Measurements from ENCODE around the gene SLC25A40. TPM values are rescaled to one million over a fixed set of nuclear protein-coding genes. Genes with fewer than 3 reads are reported as not detected.

SLC25A40 gene
- total RNA-seq, 1 experiment from 2014 or later: 47.7 TPM

DNA sequence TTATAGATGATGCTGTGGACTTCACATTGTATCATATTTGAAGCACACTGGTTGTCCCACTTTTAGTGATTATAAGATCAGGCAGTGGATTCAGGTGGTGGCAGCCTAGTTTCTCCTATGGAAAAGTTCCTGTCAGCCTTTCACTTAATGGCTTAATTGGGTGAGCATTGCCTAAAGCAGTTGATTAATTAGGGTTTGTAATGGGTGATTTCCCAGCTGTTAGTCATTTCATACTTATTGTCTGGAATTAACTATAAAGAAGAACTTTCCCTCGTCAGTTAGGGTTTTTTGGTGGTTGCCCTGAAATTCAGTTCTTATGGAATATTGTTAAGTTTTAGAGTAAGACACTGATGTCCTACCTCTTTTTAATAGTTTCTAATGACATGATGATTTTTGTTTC, 78.8 kb downstream of the SLC25A40 start:
- DNase-seq: no peak
- no peak for TF ChIP-seq EZH2 (IDR thresholded peaks at IDR 0.05; ENCODE audit: low read depth)
- TF ChIP-seq, protein P1, sequence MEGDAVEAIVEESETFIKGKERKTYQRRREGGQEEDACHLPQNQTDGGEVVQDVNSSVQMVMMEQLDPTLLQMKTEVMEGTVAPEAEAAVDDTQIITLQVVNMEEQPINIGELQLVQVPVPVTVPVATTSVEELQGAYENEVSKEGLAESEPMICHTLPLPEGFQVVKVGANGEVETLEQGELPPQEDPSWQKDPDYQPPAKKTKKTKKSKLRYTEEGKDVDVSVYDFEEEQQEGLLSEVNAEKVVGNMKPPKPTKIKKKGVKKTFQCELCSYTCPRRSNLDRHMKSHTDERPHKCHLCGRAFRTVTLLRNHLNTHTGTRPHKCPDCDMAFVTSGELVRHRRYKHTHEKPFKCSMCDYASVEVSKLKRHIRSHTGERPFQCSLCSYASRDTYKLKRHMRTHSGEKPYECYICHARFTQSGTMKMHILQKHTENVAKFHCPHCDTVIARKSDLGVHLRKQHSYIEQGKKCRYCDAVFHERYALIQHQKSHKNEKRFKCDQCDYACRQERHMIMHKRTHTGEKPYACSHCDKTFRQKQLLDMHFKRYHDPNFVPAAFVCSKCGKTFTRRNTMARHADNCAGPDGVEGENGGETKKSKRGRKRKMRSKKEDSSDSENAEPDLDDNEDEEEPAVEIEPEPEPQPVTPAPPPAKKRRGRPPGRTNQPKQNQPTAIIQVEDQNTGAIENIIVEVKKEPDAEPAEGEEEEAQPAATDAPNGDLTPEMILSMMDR (conservative IDR thresholded peaks at IDR 0.05): no peak
- CTCF ChIA-PET: interaction anchor here (0.6 kb wide), 1 partner anchor 314 kb away, joined by 3 read pairs; no protein-coding TSS in a partner anchor

DNA sequence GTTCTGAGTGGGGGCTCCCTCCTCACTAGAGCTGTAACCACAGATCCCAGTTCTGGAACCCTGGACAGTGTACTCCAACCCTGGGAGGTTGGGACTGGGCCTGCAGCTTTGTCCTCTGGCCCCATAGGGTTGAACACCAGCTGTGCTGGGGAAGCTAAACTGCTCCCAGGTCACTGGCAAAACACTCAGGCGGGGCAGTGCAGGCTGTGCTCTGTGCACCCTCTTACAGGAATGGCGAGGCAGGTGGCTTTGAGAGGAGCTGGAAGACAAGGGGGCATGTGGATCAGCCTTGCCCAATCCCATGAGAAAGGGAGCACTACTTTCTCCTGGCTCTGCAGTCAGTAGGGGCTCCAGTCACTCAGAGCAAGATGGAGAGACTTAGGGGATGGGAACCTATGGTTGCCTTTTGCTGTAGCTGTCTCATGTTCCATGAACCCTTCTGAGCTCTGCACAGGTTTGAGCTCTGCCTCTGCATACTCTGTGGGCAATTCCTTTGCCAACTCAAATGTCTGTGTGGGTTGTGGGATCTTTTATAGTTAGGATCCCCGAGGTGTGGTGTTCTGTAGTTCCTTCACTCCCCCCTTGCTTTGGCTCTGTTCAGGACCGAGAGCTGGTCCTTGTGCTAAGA, 90.7 kb downstream of the SLC25A40 start:
- no peak for DNase-seq

More for the DNA sequence above, 78.8 kb downstream of the SLC25A40 start:
- no peaks in the 10 kb centered on the region for H3K36me3 ChIP-seq (ENCODE audit: low read depth)
- H3K4me2 ChIP-seq: no peak overlapping the region
- H3F3A ChIP-seq (ENCODE audit: insufficient read depth, low read depth): no peaks in the 10 kb centered on the region
- no peaks in the 10 kb centered on the region for H3K79me2 ChIP-seq (ENCODE audit: low read depth)
- no peaks in the 10 kb centered on the region for H3K9me2 ChIP-seq (ENCODE audit: insufficient read depth)
- BruUV-seq (replicated peaks): no TSS peak
- H3K27ac ChIP-seq: no peak overlapping the region
- POLR2A ChIA-PET (ENCODE audit: unreplicated experiment): no interaction called here
- H4K20me1 ChIP-seq (ENCODE audit: insufficient read depth): no peaks in the 10 kb centered on the region
- intact Hi-C loops (cut with micrococcal nuclease; ENCODE audit: unreplicated experiment): loop anchor here (1.0 to 5.0 kb wide), 4 partner anchors 80 to 485 kb away; partner anchors contain the start of genes DBF4 and SLC25A40
- H3K9me3 ChIP-seq (ENCODE audit: insufficient read depth, low read depth): no peaks in the 10 kb centered on the region
- no peak overlapping the region for H3K4me3 ChIP-seq
- no peaks in the 10 kb centered on the region for H3K27me3 ChIP-seq (ENCODE audit: insufficient read depth, low read depth)
- no peaks in the 10 kb centered on the region for H3K4me1 ChIP-seq (replicated peaks; ENCODE audit: insufficient read depth)
- no peak overlapping the region for H2AFZ ChIP-seq

DNA sequence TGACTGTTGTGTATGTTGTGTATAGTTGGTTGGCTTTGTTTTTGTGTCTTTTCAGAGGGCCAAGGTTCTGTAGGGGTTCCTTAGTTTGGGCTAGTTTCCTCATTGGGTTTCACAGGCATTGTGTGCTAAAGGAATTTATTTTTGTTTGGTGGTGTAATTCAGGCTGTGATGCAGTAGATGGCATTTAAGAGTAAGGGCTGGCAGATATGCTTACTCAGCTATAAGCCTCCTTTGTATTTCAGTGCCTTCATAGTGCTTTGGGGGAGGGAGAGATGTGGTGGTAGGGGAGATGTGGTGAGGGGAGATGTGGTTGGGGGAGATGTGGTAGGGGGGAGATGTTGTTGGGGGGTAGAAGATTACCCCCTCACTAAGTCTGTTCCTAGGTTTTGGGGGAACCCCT, 91.7 kb downstream of the SLC25A40 start:
- no peak for DNase-seq
- H3K9me3 ChIP-seq (ENCODE audit: insufficient read depth, low read depth): no peaks in the 10 kb centered on the region
- TF ChIP-seq, protein P1 (conservative IDR thresholded peaks at IDR 0.05): no peak; the same call in 1 of the 2 replicates
- TF ChIP-seq EZH2 (IDR thresholded peaks at IDR 0.05; ENCODE audit: low read depth): no peak
- no peak overlapping the region for H2AFZ ChIP-seq
- no peaks in the 10 kb centered on the region for H4K20me1 ChIP-seq (ENCODE audit: insufficient read depth)
- H3K9me2 ChIP-seq (ENCODE audit: insufficient read depth): no peaks in the 10 kb centered on the region
- POLR2A ChIA-PET (ENCODE audit: unreplicated experiment): no interaction called here
- no peaks in the 10 kb centered on the region for H3K27me3 ChIP-seq (ENCODE audit: insufficient read depth, low read depth)
- no peak overlapping the region for H3K4me3 ChIP-seq
- intact Hi-C loops (cut with micrococcal nuclease; ENCODE audit: unreplicated experiment): loop anchor here (5.0 kb wide), 1 partner anchor 42 kb away; no protein-coding TSS in a partner anchor
- no TSS peak for BruUV-seq (replicated peaks)
- no peak overlapping the region for H3K27ac ChIP-seq
- CTCF ChIA-PET: no interaction called here
- no peaks in the 10 kb centered on the region for H3K4me1 ChIP-seq (replicated peaks; ENCODE audit: insufficient read depth)
- H3K4me2 ChIP-seq: no peak overlapping the region
- no peaks in the 10 kb centered on the region for H3F3A ChIP-seq (ENCODE audit: insufficient read depth, low read depth)
- H3K79me2 ChIP-seq (ENCODE audit: low read depth): no peaks in the 10 kb centered on the region
- no peaks in the 10 kb centered on the region for H3K36me3 ChIP-seq (ENCODE audit: low read depth)

More for the DNA sequence above, 90.7 kb downstream of the SLC25A40 start:
- Histone ChIP-seq H3K4me2 (no peak overlapping the region), H3F3A (ENCODE audit: insufficient read depth, low read depth) (no peaks in the 10 kb centered on the region), H3K4me1 (replicated peaks; ENCODE audit: insufficient read depth) (no peaks in the 10 kb centered on the region), H2AFZ (no peak overlapping the region), H3K9me2 (ENCODE audit: insufficient read depth) (no peaks in the 10 kb centered on the region), H3K36me3 (ENCODE audit: low read depth) (no peaks in the 10 kb centered on the region), H3K4me3 (no peak overlapping the region), H3K27ac (no peak overlapping the region), H3K27me3 (ENCODE audit: insufficient read depth, low read depth) (no peaks in the 10 kb centered on the region), H4K20me1 (ENCODE audit: insufficient read depth) (no peaks in the 10 kb centered on the region), H3K9me3 (ENCODE audit: insufficient read depth, low read depth) (no peaks in the 10 kb centered on the region), H3K79me2 (ENCODE audit: low read depth) (no peaks in the 10 kb centered on the region)
- ChIA-PET POLR2A (ENCODE audit: unreplicated experiment) (interaction anchor here (0.5 kb wide), 1 partner anchor 333 kb away, joined by 3 read pairs; no protein-coding TSS in a partner anchor), CTCF (no interaction called here)
- TF ChIP-seq EZH2 (IDR thresholded peaks at IDR 0.05; ENCODE audit: low read depth): no peak
- TF ChIP-seq, protein P1 (conservative IDR thresholded peaks at IDR 0.05): no peak
- BruUV-seq (replicated peaks): no TSS peak
- intact Hi-C loops (cut with micrococcal nuclease; ENCODE audit: unreplicated experiment): no loop called here

Other genes with a start within 250 kb of the SLC25A40 start
- 0.20 TPM in 1 of 2 replicates, not detected in the other for gene RUNDC3B, start 248.0 kb downstream of the SLC25A40 start, total RNA-seq (2021)
- 47.9 and 52.7 TPM in 2 replicates for gene DBF4, start 133 bp upstream of the SLC25A40 start, total RNA-seq (2021)
- 13.0 and 14.0 TPM in 2 replicates for gene ADAM22, start 57.9 kb upstream of the SLC25A40 start, total RNA-seq (2021)

Measured in PC-9 (cell line).